ENCODE measurements around the gene PROC. TPM values are rescaled to one million over a fixed set of nuclear protein-coding genes. Genes with fewer than 3 reads are reported as not detected.

Gene PROC
- total RNA-seq, 2 experiments from 2014 or later, result 0.28 TPM; not detected in 1

DNA sequence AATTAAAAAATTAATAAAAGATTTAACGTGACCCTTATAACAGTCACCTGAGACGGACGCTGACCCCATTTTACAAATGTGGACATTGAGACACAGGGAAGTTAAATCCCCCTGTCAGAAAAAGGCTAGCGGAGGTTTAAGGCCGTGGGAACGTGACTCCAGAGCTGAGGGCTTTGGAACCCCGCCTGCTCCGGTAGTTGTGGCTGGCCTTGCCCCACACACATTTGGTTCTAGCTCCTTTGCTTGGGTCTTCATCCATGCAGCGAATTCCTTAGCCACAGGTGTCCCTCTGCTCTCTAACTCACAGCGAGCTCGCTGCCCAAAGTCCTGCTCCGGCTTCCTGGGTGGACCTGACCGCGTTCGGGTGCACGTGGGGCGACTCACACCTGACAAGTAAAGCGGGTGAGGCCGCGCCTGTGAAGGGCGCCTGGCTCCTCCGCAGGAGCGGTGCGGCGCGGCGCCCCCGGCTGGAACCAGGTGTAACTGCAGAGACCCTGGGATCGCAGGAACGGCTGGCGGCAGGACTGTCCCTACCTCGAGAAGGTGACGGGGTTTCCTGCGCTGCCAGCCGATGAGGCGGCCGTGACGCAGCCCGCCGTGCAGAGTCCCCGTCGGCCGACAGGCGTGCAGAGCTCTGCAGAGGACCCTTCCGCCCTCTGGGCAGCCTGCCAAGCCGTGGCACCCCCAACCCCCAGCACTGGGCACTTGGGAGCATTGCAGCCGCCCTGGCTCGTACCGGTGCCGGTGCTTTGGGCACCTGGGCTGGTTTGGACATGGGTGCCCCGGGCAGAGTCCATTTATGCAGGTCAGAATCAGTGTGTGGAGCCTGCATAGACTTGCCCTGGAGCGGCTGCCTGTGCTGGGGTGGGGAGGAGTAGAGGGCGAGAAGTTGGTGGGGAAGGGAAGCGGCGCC, 2.4 kb upstream of the PROC start:
- Mint-ChIP-seq H3K36me3 (ENCODE audit: low read depth) (no peaks in the 10 kb centered on the region), H3K9me3 (peaks cover 3% of the 10 kb centered on the region), H3K27me3 (peaks cover 5% of the 10 kb centered on the region), H3K4me3 (peak overlapping the region; percentile 87), H3K27ac (peak overlapping the region; percentile 45), H3K4me1 (ENCODE audit: low read depth) (peaks cover 21% of the 10 kb centered on the region)
- ChIA-PET CTCF (interaction anchor here (0.6 to 2.7 kb wide), 21 partner anchors 8 to 122 kb away, joined by 3 to 29 read pairs (median 6); partner anchors contain the start of genes ERCC3 and MAP3K2), POLR2A (interaction anchor here (0.9 to 3.3 kb wide), 4 partner anchors 25 to 111 kb away, joined by 3 to 20 read pairs (median 4); partner anchors contain the start of genes IWS1 and MAP3K2)
- ATAC-seq (ENCODE audit: poor library complexity), result peak; percentile 94
- Histone ChIP-seq H3K9me3 (ENCODE audit: control insufficient read depth in 1 of 2, insufficient read depth in 1 of 2, low read length in 2 of 2) (no peaks in the 10 kb centered on the region), H3K27ac (ENCODE audit: low read depth in 1 of 2, low read length in 2 of 2) (no peak overlapping the region), H3K4me3 (ENCODE audit: low read length) (peak overlapping the region; percentile 70), H3K4me1 (ENCODE audit: insufficient read depth, low read length) (peaks cover 28% of the 10 kb centered on the region), H3K36me3 (ENCODE audit: insufficient read depth, low read length) (no peaks in the 10 kb centered on the region), H3K27me3 (ENCODE audit: control insufficient read depth in 1 of 2, insufficient read depth in 2 of 2, low read length in 2 of 2) (peaks cover 0 to 3% of the 10 kb centered on the region in 2 experiments)
- DNase-seq, result peak; percentile 70 to 93 (median 80)
- intact Hi-C loops (cut with DNase I, micrococcal nuclease), result loop anchor here (1.0 to 10.0 kb wide), 6 partner anchors 27 to 331 kb away; partner anchors contain the start of gene MAP3K2 (in 1 of the 2)
- TF ChIP-seq, protein P1, sequence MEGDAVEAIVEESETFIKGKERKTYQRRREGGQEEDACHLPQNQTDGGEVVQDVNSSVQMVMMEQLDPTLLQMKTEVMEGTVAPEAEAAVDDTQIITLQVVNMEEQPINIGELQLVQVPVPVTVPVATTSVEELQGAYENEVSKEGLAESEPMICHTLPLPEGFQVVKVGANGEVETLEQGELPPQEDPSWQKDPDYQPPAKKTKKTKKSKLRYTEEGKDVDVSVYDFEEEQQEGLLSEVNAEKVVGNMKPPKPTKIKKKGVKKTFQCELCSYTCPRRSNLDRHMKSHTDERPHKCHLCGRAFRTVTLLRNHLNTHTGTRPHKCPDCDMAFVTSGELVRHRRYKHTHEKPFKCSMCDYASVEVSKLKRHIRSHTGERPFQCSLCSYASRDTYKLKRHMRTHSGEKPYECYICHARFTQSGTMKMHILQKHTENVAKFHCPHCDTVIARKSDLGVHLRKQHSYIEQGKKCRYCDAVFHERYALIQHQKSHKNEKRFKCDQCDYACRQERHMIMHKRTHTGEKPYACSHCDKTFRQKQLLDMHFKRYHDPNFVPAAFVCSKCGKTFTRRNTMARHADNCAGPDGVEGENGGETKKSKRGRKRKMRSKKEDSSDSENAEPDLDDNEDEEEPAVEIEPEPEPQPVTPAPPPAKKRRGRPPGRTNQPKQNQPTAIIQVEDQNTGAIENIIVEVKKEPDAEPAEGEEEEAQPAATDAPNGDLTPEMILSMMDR (IDR thresholded peaks at IDR 0.05), result peak; percentile 78

DNA sequence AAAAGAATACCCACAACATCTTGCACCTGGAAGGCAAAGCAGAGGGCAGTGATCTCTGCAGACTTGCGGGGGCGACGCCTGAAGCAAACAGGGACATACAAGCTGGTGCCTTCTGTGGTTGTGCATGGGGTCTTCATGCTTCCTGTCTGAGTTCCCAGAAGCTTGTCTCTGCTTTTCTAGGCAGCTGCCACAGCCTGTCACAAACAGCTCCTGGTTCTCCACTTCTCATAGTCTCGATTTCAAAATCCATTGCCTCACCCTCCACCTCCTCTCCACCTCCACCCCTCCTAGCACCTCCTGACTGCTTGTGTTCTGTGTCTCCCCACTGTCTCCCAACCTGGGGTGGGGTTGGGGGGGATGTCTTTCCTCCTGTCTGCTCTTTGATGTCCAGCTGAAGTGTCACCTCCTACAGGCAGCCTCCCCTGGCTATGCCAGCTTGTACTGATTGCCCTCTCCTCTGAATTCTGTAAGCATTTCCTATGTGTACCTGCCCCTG, 1.7 kb upstream of the PROC start:
- POLR2A ChIA-PET, result interaction anchor here (0.9 to 3.3 kb wide), 3 partner anchors 26 to 110 kb away, joined by 3 to 20 read pairs (median 6); partner anchors contain the start of genes IWS1 and MAP3K2

DNA sequence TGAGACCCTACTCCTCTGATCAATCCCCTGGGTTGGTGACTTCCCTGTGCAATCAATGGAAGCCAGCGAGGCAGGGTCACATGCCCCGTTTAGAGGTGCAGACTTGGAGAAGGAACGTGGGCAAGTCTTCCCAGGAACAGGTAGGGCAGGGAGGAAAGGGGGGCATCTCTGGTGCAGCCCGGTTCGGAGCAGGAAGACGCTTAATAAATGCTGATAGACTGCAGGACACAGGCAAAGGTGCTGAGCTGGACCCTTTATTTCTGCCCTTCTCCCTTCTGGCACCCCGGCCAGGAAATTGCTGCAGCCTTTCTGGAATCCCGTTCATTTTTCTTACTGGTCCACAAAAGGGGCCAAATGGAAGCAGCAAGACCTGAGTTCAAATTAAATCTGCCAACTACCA, 821 bp upstream of the PROC start:
- Mint-ChIP-seq H3K27ac (no peak overlapping the region), H3K27me3 (peaks cover 20% of the 10 kb centered on the region), H3K9me3 (peaks cover 3% of the 10 kb centered on the region), H3K36me3 (ENCODE audit: low read depth) (no peaks in the 10 kb centered on the region), H3K4me3 (peak overlapping the region; percentile 87), H3K4me1 (ENCODE audit: low read depth) (peaks cover 15% of the 10 kb centered on the region)
- Histone ChIP-seq H3K4me3 (ENCODE audit: low read length) (no peak overlapping the region), H3K4me1 (ENCODE audit: insufficient read depth, low read length) (peaks cover 21% of the 10 kb centered on the region), H3K36me3 (ENCODE audit: insufficient read depth, low read length) (no peaks in the 10 kb centered on the region), H3K27me3 (ENCODE audit: control insufficient read depth in 1 of 2, insufficient read depth in 2 of 2, low read length in 2 of 2) (peaks cover 3 to 8% of the 10 kb centered on the region in 2 experiments), H3K9me3 (ENCODE audit: control insufficient read depth in 1 of 2, insufficient read depth in 1 of 2, low read length in 2 of 2) (peaks cover 0 to 6% of the 10 kb centered on the region in 2 experiments), H3K27ac (ENCODE audit: low read depth in 1 of 2, low read length in 2 of 2) (no peak overlapping the region)
- no peak for ATAC-seq (ENCODE audit: poor library complexity)
- TF ChIP-seq, protein P1 (IDR thresholded peaks at IDR 0.05), result no peak
- intact Hi-C loops (cut with DNase I, micrococcal nuclease), result loop anchor here (2.0 to 10.0 kb wide), 3 partner anchors 63 to 333 kb away; no protein-coding TSS in a partner anchor
- CTCF ChIA-PET, result interaction anchor here (2.6 to 2.7 kb wide), 2 partner anchors 19 to 32 kb away, joined by 8 to 20 read pairs; no protein-coding TSS in a partner anchor
- no peak for DNase-seq
- POLR2A ChIA-PET, result no interaction called here

More for the DNA sequence above, 1.7 kb upstream of the PROC start:
- no peak for DNase-seq
- peaks cover 15% of the 10 kb centered on the region for H3K4me1 Mint-ChIP-seq (ENCODE audit: low read depth)
- no peak overlapping the region for H3K27ac ChIP-seq (ENCODE audit: low read depth in 1 of 2, low read length in 2 of 2)
- TF ChIP-seq, protein P1 (IDR thresholded peaks at IDR 0.05), result no peak
- H3K4me3 ChIP-seq (ENCODE audit: low read length), result peak overlapping the region; percentile 70
- no peaks in the 10 kb centered on the region for H3K36me3 ChIP-seq (ENCODE audit: insufficient read depth, low read length)
- H3K4me3 Mint-ChIP-seq, result peak overlapping the region; percentile 87
- ATAC-seq (ENCODE audit: poor library complexity), result peak; percentile 9
- H3K36me3 Mint-ChIP-seq (ENCODE audit: low read depth), result no peaks in the 10 kb centered on the region
- peak overlapping the region; percentile 45 for H3K27ac Mint-ChIP-seq
- peaks cover 11% of the 10 kb centered on the region for H3K27me3 Mint-ChIP-seq
- intact Hi-C loops (cut with DNase I, micrococcal nuclease), result loop anchor here (1.0 to 10.0 kb wide), 5 partner anchors 29 to 332 kb away; partner anchors contain the start of gene MAP3K2 (in 1 of the 2)
- peaks cover 3% of the 10 kb centered on the region for H3K9me3 Mint-ChIP-seq
- H3K27me3 ChIP-seq (ENCODE audit: control insufficient read depth in 1 of 2, insufficient read depth in 2 of 2, low read length in 2 of 2), result peaks cover 0 to 3% of the 10 kb centered on the region in 2 experiments
- peaks cover 21% of the 10 kb centered on the region for H3K4me1 ChIP-seq (ENCODE audit: insufficient read depth, low read length)
- CTCF ChIA-PET, result interaction anchor here (0.6 to 2.7 kb wide), 18 partner anchors 8 to 123 kb away, joined by 3 to 29 read pairs (median 6); partner anchors contain the start of genes ERCC3 and MAP3K2
- no peaks in the 10 kb centered on the region for H3K9me3 ChIP-seq (ENCODE audit: control insufficient read depth in 1 of 2, insufficient read depth in 1 of 2, low read length in 2 of 2)
